ENCODE data around the gene SLC22A3. TPM values are rescaled to one million over a fixed set of nuclear protein-coding genes. Genes with fewer than 3 reads are reported as not detected.

SLC22A3 gene
- total and polyA plus RNA-seq, 2 donors (not counting 1 experiment from before 2014, with no cell fraction given) = not detected

- Histone ChIP-seq H3K4me1 (ENCODE audit: control insufficient read depth in 2 of 2, insufficient read depth in 2 of 2, low read length in 2 of 2) (no peaks in the 10 kb centered on the region), H3K36me3 (replicated peaks in 1 of 2; ENCODE audit: control extremely low read depth in 1 of 2, control insufficient read depth in 1 of 2, extremely low read depth in 1 of 2, insufficient read depth in 2 of 2, low read length in 1 of 2) (no peaks in the 10 kb centered on the region), H4K20me1 (ENCODE audit: control insufficient read depth, insufficient read depth, low read length, poor library complexity, severe bottlenecking) (no peaks in the 10 kb centered on the region), H3K9ac (ENCODE audit: low read length) (no peak overlapping the region), H3K9me3 (ENCODE audit: control extremely low read depth in 1 of 3, control insufficient read depth in 2 of 3, insufficient read depth in 1 of 3, low read length in 2 of 3) (no peaks in the 10 kb centered on the region), H3K4me2 (replicated peaks; ENCODE audit: low read depth, low read length, poor library complexity, severe bottlenecking) (no peak overlapping the region), H3K4me3 (ENCODE audit: control extremely low read depth in 1 of 5, extremely low read depth in 1 of 5, insufficient read depth in 1 of 5, low read depth in 2 of 5, low read length in 4 of 5) (no peak overlapping the region), H3K27me3 (replicated peaks in 1 of 4; ENCODE audit: control extremely low read depth in 1 of 4, control insufficient read depth in 3 of 4, insufficient read depth in 4 of 4, low read length in 3 of 4) (no peaks in the 10 kb centered on the region), H3K79me2 (ENCODE audit: control insufficient read depth, insufficient read depth, low read length) (no peaks in the 10 kb centered on the region), H3K27ac (ENCODE audit: low read length in 2 of 2) (no peak overlapping the region), H2AFZ (ENCODE audit: insufficient read depth, low read depth, low read length, poor library complexity, severe bottlenecking) (no peak overlapping the region)
- ChIA-PET CTCF (no interaction called here), POLR2A (no interaction called here)
- WGBS (ENCODE audit: insufficient coverage) = no CpG with 5 or more reads among the region's 3 CpGs
- DNase-seq (no peak), ATAC-seq (ENCODE audit: low read depth) (no peak)
- no peak overlapping the region for H3K27ac Mint-ChIP-seq
- H3K9me3 Mint-ChIP-seq (ENCODE audit: insufficient read depth) = no peaks in the 10 kb centered on the region
- peaks cover 6% of the 10 kb centered on the region for H3K27me3 Mint-ChIP-seq
- H3K4me3 Mint-ChIP-seq = no peak overlapping the region
- peaks cover 2% of the 10 kb centered on the region for H3K4me1 Mint-ChIP-seq
- TF ChIP-seq, protein P1, sequence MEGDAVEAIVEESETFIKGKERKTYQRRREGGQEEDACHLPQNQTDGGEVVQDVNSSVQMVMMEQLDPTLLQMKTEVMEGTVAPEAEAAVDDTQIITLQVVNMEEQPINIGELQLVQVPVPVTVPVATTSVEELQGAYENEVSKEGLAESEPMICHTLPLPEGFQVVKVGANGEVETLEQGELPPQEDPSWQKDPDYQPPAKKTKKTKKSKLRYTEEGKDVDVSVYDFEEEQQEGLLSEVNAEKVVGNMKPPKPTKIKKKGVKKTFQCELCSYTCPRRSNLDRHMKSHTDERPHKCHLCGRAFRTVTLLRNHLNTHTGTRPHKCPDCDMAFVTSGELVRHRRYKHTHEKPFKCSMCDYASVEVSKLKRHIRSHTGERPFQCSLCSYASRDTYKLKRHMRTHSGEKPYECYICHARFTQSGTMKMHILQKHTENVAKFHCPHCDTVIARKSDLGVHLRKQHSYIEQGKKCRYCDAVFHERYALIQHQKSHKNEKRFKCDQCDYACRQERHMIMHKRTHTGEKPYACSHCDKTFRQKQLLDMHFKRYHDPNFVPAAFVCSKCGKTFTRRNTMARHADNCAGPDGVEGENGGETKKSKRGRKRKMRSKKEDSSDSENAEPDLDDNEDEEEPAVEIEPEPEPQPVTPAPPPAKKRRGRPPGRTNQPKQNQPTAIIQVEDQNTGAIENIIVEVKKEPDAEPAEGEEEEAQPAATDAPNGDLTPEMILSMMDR (IDR thresholded peaks at IDR 0.05) = no peak
- TF ChIP-seq EZH2 (IDR thresholded peaks at IDR 0.05; ENCODE audit: borderline replicate concordance, insufficient read depth, low read depth, low read length, poor library complexity, severe bottlenecking) = no peak
- intact Hi-C loops (cut with micrococcal nuclease) = no loop called here
Measured at GRCh38 chr6:160395187-160395586, 47.0 kb downstream of the SLC22A3 start.

- Histone ChIP-seq H4K20me1 (ENCODE audit: control insufficient read depth, insufficient read depth, low read length, poor library complexity, severe bottlenecking) (no peaks in the 10 kb centered on the region), H3K4me3 (ENCODE audit: control extremely low read depth in 1 of 5, extremely low read depth in 1 of 5, insufficient read depth in 1 of 5, low read depth in 2 of 5, low read length in 4 of 5) (no peak overlapping the region), H3K9ac (ENCODE audit: low read length) (no peak overlapping the region), H3K27ac (ENCODE audit: low read length in 2 of 2) (no peak overlapping the region), H3K27me3 (replicated peaks in 1 of 4; ENCODE audit: control extremely low read depth in 1 of 4, control insufficient read depth in 3 of 4, insufficient read depth in 4 of 4, low read length in 3 of 4) (no peaks in the 10 kb centered on the region), H3K9me3 (ENCODE audit: control extremely low read depth in 1 of 3, control insufficient read depth in 2 of 3, insufficient read depth in 1 of 3, low read length in 2 of 3) (no peaks in the 10 kb centered on the region), H3K4me2 (replicated peaks; ENCODE audit: low read depth, low read length, poor library complexity, severe bottlenecking) (no peak overlapping the region), H3K79me2 (ENCODE audit: control insufficient read depth, insufficient read depth, low read length) (no peaks in the 10 kb centered on the region), H3K36me3 (replicated peaks in 1 of 2; ENCODE audit: control extremely low read depth in 1 of 2, control insufficient read depth in 1 of 2, extremely low read depth in 1 of 2, insufficient read depth in 2 of 2, low read length in 1 of 2) (no peaks in the 10 kb centered on the region), H3K4me1 (ENCODE audit: control insufficient read depth in 2 of 2, insufficient read depth in 2 of 2, low read length in 2 of 2) (no peaks in the 10 kb centered on the region), H2AFZ (ENCODE audit: insufficient read depth, low read depth, low read length, poor library complexity, severe bottlenecking) (no peak overlapping the region)
- no peak for TF ChIP-seq EZH2 (IDR thresholded peaks at IDR 0.05; ENCODE audit: borderline replicate concordance, insufficient read depth, low read depth, low read length, poor library complexity, severe bottlenecking)
- TF ChIP-seq, protein P1 (IDR thresholded peaks at IDR 0.05) = no peak
- intact Hi-C loops (cut with micrococcal nuclease) = no loop called here
- Mint-ChIP-seq H3K4me1 (peaks cover 4% of the 10 kb centered on the region), H3K4me3 (no peak overlapping the region), H3K27ac (no peak overlapping the region), H3K27me3 (peaks cover 10% of the 10 kb centered on the region), H3K9me3 (ENCODE audit: insufficient read depth) (no peaks in the 10 kb centered on the region)
- ChIA-PET CTCF (no interaction called here), POLR2A (no interaction called here)
- ATAC-seq (ENCODE audit: low read depth) (no peak), DNase-seq (no peak)
- no CpG with 5 or more reads among the region's 1 CpG for WGBS (ENCODE audit: insufficient coverage)
Measured at GRCh38 chr6:160396292-160396691, 48.1 kb downstream of the SLC22A3 start.
